HG02759 (cell line): Measurements from ENCODE around the gene TAOK3.
"Not testable (repeated sequence)": the region's sequence is repeated elsewhere in the genome, so short reads cannot be mapped to it uniquely, and the experiment has no call there.

ENCODE experiments used
- ATAC-seq: cut with Tn5 transposase; IDR thresholded peaks from one replicate; pipeline ENCODE4 v1.9.1; 2021; ENCODE audit warnings: mild to moderate bottlenecking, moderate library complexity; ENCODE audit not compliant: unreplicated experiment

Gene TAOK3

DNA sequence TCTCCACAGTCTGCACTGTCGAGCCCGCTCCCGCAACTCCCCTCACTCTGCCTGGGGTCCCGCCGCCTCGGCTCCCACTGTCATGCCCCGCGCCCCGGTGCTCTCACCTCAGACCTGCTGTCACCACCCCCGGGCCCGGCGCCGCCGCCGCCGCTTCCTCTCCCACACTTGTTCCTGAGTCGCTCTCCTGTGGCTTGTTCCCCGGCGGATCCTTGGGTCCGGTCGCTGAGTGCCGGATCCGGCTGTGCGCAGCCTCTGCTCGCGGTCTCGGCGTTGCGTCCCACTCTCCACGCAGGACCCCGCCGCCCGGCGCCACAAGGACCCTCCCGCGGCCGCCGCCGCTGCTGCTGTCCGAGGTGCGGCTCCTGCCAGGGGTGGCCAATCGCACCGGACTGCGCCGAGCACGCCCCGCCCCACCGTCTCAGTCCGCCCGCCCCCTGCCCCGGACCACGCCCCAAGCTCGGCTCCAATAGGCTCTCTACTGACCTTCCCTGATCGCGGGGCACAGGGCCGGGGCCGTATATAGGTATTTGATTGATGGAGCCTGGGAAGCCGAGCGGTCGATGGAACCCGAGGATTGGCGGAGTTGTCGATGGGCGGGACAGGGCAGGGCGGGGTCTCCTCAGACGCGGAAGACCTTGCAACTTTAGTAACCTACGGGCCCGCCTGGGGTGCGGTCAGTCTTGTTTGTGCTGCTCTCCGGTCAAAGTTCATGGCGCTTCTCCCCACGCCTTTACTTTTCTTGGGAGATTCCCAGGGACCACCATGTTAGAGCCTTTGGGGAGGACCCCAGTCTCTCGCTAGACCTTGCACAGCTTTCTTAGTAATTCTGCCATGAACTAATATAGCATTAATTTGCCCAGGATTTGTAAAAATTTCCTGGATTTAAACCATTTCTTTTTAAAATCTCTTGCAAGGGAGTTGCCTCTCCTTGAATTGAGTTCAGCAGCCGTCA is at the start of gene TAOK3:
Gene TAOK3, minus strand, starts transcription at position 367 of the 955 bp plus-strand sequence. CDS start 117,340 bp downstream, outside the sequence.
- ATAC-seq = peak; percentile 84

DNA sequence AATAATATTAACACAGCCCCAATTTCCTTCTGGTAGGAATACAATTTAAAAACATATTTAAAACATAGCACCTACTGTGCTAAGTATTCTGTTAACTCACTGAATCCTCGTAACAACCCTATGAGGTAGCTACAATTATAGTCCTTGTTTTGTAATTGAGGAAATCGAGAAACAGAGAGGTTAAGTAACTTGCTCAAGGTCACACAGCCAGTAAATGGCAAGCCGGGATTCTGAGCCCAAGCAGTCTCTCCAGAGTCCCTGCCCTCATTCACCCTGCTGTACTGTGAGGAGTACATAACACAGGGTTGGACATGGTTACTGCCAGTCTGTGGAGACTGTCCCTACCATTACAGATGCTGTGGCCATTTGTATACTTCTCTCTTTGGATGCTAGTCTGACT is 48.0 kb upstream of the TAOK3 start:
- ATAC-seq = no peak

DNA sequence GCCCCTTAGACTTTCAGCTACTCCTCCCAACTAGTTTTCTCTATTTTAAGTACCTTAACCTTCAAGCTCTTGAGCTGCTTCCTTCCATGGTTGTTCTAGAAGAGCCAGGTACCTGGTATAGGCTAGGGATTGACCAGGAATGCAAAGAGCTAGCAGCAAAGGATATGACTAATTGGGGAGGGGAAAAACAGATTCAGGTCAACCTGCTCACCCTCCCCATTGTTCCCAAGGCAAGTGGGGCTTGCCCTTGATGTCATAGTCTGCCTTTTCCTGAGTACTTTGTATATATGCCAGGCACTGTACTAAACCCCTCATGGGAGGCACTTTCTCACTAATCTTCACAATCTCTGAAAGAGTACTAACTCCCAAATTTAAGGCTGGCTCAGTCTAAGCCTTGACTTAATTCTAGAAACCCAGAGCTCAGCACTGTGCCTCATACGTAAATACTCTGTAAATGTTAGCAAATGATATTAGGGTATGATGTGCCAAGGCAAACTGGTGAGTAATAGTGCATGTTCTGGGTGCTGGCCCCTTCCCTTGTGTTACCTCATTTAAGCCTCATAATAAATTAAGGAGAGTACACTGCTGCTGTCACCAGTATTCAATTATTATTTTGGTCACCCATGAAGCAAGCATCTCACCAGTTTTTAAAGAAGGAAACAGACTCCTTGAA is 45.8 kb upstream of the TAOK3 start:
- no peak for ATAC-seq

DNA sequence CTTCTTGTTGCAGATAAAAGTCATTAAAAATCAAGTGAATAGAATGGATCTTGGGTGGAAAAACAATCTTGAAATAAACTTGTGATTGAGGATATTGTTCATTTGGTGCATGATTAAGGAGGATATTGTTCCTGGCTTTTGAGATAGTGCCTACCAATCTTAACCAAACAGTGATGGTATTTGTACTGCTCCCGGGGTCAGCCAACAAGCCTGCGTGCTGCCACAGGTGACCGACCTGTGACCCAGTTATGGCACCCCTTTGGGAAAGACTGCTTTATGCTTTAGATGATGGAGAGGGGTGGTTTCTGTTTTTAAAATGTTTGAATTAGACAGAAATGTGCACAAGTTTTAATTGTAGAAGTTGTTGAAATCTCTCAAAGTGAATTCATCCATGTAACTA is 45.2 kb upstream of the TAOK3 start:
- ATAC-seq = no peak

DNA sequence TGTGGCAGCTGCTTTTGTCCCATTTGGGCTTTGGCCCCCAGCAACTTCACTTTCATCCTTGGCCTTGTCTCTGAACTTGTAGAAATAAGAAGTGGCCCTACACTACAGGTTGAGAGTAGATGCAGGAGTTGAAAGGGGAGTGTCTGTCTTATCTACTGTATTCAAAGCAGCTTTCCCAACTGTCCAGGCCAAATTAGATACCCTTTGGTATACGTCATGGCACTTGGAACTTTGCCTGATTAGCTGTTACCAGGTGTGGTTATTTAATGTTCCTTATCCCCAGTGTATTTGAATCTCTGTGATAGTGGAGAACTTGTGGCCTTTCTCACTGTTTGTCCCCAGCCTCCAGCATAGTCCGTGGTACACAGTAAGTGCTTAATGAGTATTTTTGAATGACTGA is 37.1 kb upstream of the TAOK3 start:
- ATAC-seq = no peak

DNA sequence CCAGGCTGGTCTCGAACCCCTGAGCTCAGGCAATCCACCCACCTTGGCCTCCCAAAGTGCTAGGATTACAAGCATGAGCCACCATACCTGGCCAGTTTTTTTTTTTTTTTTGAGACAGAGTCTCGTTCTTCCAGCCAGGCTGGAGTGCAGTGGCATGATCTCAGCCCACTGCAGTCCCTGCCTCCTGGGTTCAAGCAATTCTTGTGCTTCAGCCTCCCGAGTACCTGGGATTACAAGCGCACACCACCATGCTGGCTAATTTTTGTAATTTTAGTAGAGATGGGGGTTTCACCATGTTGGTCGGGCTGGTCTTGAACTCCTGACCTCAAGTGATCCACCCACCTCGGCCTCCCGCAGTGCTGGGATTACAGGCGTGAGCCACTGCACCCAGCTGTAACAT is 35.5 kb upstream of the TAOK3 start:
- ATAC-seq = not testable (repeated sequence)

DNA sequence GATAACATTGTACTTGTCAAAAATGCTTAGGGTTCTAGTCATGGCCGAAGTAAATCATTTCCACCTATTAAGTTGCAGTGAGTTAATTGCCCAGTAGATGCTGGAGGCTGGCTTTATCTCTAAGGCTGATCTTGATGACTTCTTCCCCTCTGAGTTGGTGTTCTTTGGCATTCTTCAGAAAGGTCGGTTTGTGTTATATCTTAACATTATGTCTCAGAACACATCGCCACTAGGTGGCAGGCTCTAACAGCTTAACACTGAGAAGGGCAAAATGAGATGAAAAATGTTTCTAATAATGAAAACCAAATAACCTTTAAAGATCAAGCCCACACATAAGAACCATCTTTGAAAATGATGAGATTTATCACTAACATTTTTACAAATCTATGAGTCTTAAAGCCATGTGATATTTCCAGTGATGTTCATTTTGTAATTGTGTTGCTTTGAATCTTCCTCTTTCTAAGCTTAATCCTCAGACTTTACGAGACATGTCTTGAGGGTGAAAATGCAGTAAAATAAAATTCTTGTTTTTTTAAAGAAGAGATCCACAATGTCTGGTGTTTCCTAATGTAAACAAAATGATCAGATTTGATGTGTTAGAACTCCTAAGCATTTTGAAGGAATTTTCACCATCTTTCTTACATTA is 32.3 kb upstream of the TAOK3 start:
- ATAC-seq = no peak

DNA sequence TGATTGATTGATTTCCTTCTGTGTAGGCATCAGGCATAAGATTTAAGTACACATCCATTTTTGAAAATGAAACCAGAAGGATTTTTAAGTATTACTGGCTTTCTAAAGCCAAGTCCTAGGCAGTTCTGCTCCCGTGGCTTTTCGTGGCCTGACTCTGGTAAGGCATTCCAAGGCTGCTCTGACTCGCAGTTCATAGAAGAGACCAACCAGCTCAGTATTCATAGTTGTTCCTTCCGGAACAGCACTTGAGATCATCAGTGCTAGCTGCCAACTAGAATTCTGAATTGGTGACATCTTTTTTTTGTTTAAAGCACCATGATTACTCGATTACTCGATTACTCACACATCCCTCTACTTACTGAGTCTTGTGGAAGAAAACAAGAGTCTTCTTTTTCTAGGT is 29.5 kb upstream of the TAOK3 start:
- ATAC-seq = no peak

DNA sequence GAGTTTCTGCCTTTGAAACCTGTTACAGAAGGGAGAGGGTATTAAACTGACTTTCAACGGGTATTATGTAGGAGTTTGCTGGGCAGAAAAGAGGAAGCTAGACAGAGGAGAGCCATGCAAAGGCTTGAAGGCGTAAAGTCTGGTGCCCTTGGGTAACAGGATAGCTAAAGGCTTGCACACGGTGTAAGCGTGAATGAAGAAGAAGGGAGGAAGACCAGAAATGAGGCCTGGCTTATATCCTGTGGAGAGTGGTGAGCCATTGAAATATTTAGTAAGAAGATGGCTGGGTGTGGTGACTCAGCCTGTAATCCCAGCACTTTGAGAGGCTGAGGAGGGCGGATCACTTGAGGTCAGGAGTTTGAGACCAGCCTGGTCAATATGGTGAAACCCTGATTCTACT is 26.2 kb upstream of the TAOK3 start:
- ATAC-seq = no peak

DNA sequence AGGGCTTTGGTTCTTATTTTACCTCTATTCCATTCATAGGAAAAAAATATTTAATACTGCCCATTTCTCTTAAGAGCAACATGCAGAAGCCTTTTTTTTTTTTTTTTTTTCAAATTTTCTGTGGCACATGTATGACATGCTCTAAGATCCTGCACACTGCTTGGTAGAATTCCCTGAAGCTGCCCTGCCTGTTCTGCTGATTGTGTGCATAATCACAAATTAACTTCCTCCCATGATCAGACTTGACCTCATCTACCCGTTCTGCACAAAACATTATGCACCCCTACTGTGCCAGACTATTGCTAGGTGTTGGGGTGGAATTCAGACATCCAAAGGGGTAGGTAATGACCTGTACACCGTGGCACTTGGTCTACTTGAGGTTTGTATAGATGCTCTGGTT is 25.8 kb upstream of the TAOK3 start:
- ATAC-seq = no peak

DNA sequence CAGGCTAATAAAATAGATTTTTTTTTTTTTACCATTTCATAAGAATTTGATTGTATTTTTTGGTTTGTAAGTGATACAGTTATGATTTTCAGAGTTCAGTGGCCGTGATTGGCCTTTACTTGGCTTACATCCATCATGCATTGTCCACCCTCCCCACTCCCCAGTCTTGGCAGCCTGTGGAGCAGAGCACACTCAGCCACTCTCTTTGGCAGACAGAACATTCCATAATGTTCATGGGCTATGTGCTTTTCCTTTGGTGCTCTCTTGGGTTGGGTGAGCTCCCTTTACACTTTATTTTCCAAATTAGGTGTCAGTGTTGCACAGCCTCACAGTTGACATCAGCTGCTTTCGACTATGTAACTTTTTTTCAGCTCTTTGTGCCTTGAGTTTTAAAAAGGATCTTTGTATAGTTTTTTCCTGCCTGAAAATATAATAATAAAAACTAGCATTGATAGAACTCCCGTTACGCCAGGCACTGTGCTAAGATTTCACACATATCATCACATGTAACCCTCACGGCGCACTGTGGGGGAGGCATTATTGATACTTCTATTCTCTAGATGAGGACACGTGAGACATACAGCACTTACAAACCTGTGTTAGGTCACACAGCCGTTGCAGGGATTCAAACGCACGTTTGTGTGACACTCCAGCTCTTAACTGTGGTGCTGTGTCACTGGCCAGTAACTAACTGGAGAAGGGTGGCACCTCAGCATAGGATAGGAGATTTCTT is 25.2 kb upstream of the TAOK3 start:
- ATAC-seq = no peak

DNA sequence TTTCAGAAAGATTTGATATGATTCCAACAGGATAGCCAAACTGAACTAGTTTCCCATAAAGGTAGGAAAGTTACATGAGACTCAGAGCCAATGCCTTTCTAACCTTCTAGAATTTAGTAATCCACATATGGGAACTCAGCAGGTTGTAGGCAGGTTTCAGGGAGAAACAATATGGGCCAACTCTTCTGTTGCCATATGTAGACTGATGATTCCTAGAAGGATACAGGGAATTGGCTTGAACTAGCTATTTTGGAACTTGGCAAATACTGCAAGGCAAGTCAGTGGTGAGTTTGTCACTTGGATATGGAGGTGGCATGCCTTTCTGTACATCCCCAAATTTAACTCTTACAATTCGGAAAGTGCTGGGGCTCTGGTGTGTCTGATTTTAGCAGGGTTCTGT is 19.1 kb upstream of the TAOK3 start:
- ATAC-seq = no peak

DNA sequence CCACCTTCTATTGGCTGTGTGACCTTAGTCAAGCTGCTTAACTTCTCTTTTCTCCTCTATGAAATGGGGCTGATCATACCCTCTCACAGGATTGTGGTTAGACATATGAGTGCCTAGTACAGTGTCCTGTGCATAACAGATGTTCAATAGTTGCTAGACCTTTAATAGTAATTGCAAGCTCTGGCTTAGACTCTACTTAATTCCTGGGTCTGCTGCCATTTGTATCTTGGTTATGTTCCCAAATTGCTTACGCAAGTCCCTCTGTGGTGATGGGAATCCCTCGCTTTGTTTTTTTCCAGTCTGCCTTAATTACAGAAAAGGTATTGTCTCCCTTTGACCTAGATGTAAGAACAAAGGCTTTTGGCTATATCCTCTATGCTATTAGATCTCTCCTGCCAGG is 18.7 kb upstream of the TAOK3 start:
- ATAC-seq = no peak

DNA sequence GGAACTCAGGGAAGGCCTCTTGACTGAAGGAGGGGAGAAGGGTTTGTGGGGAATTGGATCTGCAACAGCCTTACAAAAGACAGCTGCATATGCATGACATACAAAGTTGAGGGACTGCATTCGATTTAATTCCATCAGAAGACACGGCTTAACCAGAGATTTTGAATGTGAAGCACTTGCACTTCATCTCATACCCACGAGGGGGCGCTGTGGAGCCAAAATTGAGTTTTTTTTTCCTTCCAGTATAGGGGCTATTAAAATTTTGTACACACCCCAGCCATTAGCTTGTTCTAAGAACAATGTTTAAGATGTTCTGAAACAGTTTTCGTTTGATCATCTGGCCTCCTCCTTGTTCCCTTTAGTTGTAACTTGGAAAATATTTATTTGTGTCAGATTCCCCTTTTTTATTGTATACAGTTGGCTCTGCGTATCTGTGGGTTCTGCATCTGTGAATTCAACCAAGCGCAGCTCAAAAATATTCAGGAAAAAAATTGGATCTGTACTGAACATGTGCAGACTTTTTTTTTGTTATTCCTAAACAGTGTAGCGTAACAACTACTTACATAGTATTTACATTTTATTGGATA is 5.3 kb upstream of the TAOK3 start:
- ATAC-seq = no peak

DNA sequence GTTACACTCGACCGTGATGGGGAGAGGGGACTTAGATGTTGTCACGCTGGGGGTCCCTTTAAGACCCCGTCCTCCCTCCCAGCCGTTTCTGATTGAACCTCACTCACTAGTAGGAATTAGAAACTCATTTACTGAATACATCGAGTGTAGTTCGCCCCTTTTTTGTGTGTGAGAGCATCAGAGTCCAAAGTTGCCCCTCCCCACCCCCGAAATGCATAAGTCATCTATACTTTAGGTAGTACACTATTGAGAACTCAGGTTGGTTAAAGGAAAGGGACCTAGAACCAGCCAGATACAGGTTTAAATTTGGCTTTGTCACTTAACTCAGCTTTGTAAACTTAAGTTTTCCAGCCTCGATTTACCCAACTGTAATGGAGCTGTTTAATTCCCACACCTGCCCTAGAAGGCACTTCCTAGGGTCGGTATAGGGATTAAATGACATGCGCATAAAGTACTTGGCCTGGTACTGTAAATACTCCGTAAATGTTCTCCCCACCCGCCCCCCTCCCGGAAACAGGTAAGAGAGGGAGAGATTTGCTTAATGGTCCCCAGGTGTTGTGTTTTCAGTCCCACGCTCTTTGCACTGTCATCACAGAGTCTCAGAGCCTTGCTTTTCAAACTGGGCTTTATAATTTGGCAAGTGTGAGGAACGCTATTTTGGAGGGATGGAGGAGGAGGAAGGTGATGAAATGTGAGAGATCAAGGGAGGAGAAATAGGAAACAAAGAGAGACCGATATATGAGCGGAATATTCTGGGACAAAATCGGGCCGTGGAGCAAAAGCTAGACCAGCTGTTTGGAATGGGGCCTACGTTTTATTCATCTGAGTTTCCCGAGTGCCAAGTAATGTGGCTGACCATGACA is 4.5 kb upstream of the TAOK3 start:
- no peak for ATAC-seq

DNA sequence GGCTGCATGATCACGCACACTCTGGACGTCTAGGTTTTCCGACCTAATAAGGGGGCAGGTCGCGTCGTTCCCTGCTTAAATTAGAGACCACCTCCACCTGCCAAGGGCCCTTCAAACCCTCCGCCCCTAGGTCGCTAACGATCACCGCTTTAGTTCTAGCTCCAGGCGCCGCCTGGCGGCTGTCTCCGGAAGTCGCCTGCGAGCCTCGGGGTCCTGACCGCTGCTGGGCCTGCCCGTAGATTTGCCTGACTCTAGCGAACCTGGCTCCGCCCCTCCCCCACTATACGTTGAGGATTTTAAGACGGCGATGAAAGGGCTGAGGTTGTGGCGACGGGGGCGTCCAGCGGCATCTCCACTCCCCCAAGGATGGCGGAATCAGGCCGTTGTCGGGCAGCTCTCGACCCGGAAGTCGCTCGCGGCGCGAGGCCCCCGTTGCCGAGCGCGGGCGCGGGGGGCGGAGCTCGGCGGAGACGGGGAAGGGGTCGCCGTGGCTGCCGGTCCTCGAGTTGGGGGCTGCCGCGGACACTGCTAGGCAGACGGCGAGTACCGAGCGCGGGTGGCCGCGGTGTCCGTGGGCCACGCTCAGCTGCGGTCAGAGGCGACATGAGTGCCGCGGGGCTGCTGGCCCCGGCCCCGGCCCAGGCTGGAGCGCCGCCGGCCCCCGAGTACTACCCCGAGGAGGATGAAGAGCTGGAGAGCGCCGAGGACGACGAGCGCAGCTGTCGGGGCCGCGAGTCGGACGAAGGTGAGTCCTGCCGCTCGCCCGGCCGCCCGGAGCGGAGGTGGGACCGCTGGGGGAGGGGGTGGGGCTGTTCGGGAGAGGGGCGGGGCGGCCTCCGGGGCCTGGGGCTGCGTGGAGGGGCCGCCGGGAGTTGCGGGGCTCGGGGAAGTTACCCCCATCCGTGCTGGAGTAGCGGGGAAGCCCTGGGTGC is 3.6 kb upstream of the TAOK3 start, which contains the start of gene SUDS3:
Gene SUDS3, plus strand, starts transcription at position 467 of the 932 bp plus-strand sequence. Its CDS starts 137 bp downstream, at position 604.
- peak; percentile 26 for ATAC-seq

DNA sequence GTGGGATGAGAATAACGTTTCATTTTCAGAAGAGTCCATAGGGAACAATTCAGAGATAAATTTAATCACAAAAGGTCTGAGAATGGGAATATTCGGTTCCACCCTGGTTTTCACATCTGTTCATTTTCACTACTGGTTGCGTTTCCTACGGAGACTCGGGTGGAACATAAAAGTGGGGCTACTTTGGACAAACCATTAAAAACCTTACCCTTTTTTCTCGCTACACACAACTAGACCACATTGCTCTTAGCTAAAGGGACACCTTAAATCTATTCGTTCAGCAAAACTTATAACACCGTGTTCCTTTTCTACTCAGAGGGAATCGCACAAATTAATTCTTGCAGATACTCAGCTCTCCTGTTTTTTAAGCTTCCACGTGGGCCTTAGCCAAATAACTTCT is 2.6 kb upstream of the TAOK3 start:
- ATAC-seq = no peak

DNA sequence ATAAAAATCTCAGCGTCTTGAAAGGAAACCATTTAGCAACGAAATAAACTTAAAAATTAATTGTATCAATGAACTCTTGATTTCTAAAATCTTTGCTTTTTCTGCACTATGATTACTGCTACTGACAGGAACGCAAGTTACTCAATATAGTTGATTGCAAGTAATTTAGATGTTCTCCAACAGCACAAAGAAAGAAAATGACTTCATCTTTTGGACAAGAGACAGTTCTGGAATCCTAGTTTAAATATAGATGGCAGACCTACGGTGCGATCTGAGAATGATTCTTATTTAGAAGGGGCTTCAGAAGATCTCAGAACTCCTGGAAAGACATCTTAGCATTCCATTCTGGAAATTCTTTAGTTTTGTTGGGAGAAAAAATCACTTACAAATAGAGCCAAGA is 2.2 kb upstream of the TAOK3 start:
- no peak for ATAC-seq
